ENCODE data around the gene SEPTIN1.

Gene SEPTIN1

DNA sequence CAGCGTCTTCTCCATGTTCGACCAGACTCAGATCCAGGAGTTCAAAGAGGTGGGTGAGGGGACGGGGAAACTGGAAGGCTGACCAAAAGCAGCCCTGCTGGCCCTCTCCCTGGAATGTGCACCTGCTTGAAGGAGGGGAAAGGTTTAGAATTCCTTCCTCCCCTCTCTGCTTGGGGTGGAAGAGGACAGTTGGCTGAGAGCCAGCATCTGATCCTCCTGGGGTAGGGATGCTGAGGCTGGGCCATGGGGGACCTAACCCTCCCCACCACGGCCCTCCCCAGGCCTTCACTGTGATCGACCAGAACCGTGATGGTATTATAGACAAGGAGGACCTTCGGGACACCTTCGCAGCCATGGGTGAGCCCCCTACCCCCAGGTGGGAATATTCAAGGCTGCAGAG lies 6.5 kb downstream of the SEPTIN1 start:
- DNase-seq: no peak

DNA sequence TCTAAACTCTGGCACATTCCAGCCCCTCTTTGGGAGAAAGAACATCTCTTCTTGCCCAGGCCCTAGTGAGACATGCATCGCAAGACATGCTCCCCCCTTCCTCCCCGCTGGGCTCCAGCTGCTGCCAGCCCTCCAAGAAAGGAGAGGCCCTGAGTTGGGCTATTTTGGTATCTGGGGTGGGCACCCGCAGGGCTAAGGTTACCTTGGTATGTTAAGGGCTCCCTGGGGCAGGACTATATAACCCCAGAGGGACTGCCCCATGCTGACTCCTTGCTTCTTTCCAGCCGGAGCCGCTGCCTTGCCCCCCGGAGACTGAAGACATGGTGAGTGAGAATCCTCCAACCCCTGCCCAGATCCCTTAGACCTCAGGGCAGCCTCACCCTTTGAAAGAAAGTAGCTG lies 7.8 kb downstream of the SEPTIN1 start, which contains the start of gene MYL11:
Gene MYL11, plus strand, starts transcription at position 265 of the 400 bp plus-strand sequence. Its CDS starts 56 bp downstream, at position 321.
- no peak for DNase-seq

DNA sequence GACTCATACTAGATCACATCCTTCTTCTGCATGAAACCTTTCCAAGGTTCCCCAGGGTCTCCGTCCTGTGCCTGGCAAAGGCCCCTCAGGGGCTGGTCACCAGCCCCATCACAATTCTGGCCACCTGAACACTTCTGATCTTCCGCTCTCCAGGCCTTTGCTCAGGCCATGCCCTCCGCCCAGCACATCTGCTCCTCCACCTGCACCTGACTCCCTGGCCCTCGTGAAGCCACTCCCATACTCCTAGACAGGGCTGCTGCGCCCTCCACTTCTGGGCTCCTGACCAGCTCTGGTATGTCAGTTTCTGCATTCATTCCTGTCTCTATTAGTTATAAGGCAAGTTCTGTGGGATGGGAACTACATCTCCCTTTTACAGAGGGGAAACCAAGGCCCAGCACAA lies 9.6 kb downstream of the SEPTIN1 start:
- no peak for DNase-seq

DNA sequence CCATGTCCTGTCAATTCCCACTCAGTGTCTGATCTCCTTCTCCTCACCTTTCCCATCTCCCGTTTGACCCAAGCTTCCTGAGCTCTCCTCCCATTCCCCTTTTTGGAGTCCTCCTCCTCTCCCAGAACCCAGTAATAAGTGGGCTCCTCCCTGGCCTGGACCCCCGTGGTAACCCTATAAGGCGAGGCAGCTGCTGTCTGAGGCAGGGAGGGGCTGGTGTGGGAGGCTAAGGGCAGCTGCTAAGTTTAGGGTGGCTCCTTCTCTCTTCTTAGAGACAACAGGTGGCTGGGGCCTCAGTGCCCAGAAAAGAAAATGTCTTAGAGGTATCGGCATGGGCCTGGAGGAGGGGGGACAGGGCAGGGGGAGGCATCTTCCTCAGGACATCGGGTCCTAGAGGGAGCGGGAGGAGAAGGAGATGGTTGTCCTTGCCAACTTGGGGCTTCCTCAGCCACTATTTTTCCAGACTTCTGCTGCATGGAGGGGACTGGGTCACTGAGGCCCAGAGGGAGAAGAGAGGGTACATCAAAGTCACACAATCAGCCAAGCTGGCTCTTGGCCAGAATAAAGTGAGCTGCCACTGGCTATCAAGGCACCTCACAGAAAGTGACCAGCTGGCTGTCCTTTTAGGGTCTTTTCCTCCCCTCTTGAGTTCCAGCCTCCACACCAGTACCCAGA lies 10.2 kb downstream of the SEPTIN1 start:
- DNase-seq: peak; percentile 64

DNA sequence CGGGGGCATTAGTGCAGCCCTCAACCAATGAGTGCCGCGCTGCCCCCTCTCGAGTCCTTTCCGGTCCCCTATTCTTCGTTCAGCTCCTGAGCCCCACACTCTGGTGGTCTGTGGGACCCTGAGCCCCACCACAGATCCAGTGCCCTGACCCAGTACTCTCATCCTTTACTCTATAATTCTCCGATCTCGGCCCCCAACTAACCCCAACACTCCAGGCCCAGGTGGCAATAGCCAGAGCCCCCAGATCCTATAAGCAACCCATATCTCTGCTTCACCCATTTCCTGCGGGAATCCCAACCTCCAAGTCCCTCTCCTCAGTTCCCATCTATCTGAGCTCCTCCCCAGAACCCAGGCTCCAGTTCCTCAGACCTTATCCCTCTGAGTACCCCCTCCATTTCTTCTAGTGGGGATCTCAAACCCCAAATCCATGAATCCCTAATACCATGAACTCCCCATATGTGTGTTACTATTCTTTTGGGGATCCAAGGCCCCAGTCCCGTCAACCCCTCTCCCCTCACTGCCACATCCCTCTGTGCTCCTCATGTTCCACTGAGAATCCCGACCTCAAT lies 11.0 kb downstream of the SEPTIN1 start:
- no peak for DNase-seq

DNA sequence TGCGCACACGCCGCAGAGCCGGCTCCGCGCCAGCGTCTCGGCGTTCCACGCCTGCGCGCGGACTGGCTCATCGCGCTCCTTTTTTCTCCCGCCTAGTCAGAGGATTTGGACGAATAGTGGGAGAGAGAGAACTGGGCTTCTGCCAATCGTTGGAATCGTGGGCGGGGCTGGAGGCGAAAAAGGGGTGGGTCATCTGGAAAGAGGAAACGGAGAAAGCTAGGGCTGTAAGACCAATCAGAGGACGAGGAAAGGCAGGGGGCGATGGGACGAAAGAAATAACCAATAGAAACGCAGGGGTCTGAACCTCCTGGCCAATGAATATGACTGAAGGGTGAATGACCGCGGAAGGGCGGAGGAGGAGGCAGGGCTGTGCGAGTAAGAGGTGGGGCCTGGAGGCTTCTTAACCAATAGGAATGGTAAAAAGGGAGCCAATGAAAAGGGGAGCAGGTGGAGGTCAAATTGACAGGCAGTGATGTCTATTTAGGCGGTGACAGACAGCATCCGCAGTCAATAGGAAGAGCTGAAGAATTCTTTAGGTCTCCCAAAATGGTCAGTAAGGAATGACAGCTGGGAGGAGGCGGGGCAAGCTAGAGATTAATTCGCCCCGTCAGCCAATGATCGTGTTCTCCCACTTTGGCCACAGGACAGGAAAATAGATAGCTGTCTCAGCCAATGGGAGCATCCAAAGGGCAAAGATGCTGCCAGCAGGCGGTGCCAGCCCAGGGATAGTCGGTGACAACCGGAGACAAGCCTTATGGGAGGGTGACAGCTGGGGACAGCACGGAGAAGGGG lies 11.7 kb downstream of the SEPTIN1 start, which contains the start of gene TBC1D10B:
Gene TBC1D10B, minus strand, starts transcription at position 39 of the 792 bp plus-strand sequence. CDS start 311 bp downstream, outside the sequence.
- DNase-seq: peak; percentile 100

DNA sequence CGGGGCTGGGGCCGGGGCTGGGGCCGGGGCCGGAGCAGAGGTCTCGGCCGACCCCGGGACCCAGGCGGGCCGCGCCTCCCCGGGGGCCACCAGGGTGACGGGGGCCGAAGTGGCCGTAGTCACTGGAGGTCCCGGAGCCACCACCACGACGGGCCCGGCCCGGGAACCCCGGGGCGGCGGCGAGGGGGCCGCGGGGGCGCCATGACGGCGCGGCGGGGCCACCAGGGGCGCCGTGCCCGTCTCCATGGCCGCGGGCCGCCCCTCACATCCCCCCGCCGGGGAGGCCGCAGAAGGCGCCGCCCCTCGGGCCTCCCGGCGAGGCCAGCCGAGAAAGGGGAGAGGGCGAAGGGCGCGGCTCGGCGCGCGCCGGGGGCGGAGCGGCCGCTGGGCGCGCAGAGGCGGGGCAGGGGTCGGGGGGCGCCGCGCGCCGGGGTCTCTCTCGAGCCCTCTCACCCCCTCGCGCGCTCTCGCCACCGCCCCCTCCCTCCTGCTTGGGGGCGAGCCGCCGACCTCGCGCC lies 12.4 kb downstream of the SEPTIN1 start:
- no peak for DNase-seq

DNA sequence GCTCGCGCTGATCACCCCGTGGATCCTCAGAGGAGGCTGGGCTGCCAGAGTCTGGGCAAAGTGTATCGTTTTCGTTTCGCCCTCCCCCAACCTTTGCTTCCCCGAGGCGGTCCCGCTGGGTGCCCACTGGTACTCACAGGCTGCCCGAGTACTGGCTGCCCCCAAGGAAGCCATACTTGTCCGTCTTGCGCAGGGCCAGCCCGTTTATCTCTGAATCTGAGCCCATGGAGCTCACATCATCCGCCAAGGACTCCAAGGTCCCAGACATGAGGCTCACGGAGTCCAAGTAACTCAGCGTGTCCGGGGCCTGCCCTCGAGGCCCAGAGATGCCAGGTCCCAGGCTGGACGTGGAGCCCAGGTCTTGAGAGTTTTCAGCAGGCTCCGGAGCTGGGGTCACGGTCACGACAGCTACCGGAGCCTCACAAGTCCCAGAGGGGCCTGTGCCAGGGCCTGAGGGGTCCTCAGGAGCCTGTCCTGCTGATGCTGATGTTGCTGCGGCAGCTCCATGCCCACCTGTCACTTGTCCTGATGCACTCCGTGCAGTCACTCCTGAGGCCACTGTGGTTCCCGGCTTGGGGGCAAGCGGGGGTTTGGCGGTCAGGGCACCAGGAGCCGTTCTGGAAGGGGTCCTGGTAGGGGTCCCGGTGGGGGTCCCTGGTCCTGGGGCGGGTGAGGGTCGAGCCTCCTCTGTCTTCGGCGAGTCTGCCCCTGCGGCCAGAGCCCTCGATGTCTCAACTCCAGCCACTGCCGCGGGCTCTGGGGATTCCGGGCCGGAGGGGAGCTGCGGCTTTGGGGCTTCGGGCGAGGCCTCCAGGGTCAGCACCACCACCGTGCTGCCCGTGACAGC lies 13.0 kb downstream of the SEPTIN1 start:
- DNase-seq: no peak

DNA sequence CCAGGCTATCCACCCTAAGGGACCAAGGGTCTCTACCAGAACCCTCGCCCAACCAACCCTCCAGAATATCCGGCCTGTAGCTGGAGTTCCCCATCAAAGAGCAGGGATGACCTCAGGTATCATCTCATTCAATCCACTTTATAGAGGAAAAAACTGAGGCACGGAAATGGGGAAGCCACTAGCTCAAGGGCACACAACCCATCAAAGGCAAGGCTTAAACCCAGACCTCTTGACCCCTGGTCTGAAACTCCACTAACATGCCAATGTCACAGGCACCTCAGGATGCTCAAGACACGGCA lies 13.6 kb downstream of the SEPTIN1 start:
- no peak for DNase-seq

DNA sequence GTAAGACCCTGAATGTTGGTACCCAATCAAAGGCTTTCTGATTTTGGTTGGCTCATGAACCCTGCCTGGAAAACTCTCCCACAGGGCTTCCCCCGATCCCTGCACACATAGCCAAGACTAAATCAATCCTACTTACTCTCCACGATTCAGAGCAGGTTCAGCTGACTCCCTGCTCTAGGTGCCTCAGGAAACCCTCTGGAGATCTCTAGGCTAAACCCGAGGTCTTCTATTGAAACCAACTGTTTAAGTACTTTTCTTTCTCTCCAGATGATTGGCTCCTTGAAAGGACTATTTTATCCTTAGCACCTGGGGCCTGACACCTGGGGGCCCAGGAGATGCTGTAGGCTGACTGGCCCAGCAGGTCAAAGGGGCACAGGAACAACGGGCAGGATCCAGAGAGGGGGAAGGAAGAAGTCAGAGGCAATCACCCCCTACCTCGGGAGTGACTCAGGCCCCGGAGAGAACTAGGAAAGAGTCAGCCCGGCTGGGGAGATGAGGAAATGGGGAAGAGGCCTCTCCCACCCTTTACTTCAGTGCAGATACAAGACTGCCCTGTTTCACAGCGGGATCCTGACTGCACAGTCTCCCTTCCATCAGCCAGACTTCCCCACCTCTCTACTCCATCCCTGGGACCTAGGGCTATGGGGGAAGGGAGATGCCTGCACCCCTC lies 14.1 kb downstream of the SEPTIN1 start:
- no peak for DNase-seq

DNA sequence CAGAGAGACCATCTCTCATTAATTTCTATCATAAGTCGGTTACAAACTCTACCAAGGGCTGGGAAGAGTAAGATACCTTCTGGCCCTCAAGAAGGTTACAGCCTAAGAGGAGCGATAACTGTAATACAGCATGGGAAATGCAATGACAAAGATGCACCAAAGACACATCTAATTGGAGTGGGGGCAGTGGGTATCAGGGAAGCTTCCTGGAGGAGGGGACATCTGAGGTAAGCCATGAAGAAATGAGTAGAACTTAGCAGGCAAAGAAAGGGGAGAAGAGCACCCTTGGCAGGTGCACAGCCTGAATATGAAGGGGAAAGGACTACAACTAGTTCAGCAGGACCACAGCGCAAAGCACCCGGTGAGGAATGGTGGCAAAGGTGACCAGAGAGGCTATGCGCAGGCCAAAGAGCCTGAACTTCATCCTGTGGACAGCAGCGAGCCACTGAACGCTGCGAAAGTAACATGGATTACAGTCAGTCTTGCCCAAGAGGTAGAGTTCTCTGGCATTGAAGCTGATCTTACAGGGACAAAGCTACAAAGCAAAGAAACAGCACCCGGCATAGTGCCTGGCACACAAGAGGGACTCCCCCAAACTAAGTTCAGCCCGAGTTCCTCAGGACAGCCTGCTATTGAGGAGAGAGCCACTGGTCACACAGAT lies 14.9 kb downstream of the SEPTIN1 start:
- DNase-seq: no peak

DNA sequence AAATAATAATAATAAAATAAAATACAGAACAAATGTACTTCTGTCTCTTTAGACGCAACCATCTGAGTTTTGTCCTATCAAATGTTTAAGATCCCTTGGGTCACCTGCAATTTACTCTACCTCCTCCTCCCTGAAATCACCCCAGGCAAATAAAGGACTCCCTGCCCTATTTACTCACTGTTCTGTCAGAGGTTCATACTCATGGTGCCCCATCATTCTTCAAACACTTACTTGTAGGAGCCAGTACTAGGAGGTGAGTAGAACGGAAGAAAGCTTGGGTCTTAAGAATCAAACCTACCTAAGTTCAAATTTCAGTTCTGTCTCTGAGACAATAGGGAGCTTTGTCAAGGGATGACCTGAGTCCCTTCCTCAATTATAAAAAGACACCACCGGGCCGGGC lies 15.8 kb downstream of the SEPTIN1 start:
- DNase-seq: no peak

DNA sequence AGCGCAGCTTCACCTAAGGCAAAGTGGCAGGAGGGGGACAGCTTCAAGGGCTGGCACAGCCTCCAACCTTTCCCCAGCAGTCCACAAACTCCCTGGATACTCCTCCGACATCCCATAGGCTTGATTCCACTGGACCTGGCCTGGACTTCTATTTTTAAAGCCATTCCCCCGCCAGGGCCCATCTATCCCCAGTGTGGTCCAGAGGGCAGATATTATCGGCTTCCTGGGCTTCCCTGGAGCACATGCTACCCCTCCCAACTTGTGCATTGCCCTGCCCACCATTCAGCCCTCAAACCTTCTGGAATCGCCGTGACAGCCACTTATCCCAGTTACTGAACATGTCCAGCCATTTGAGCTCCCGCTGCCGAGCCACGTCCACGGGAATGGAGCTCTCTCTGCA lies 17.2 kb downstream of the SEPTIN1 start:
- DNase-seq: no peak

DNA sequence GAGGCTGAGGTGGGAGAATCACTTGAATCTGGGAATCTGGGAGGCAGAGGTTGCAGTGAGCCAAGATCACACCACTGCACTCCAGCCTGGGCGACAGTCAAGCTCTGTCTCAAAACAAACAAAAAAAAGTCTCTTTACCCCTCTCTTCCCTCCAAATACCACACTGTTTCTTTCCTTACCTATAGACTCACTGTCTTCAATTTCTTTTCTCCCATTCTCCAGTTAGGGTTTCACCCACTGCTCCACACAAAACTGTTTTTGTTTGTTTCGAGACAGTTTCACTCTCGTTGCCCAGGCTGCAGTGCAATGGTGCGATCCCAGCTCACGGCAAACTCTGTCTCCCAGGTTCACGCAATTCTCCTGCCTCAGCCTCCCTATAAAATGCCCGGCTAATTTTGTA lies 21.2 kb downstream of the SEPTIN1 start:
- no peak for DNase-seq

DNA sequence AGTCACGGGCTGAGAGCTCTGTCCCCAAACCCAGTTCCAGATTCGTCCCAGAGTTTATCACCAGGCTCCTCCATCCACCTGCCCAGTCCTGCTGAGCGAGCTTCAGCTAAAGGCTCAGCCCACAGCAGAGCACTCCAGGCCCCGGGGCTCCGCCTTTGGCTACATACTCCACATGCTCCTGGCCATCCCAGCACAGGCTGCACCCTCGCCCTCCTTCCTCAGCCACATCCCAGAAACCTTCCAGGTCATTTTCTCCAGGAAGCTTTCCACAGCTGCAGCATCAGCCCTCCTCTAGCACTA lies 22.5 kb downstream of the SEPTIN1 start:
- peak; percentile 13 for DNase-seq

DNA sequence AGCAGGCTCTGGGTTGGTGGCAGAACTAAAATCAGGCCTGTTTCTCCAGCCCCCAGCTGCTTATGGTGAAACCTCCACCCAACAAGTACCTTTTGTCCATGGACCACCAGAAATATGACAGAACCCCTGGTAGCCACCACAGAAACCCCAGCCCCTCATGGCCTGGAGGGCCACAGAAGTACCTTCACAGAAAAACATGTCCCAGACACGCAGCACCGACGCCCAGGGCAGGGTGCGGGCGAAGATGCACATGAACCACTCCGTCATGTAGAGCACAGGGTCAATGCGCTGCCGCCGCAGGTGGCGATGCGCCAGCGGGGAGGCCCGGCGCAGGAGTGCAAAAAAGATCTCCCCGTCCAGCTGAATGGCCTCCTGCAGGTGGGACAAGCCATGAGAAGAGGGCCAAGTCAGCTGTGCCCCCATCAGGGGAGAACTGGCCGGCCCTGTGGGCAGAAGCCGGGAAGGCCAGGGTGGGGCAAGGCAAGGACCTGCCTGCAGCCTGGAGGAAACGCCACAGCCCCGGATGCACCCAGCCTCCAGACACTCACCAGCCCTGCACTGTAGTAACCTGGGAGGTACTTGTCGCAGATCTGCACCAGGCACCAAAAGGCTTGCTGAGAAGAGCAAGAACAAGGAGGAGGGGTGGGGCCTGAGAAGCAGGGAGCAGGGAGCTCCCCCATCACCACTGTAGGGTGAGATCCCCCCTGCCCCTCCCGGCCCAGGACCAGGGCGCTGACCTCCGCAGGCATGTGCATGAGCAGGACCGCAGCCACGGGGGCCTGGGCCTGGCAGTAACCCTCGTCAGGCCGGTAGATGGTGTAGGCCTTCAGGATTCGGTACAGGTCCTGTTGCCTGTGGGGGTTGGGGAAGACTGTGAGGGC lies 23.1 kb downstream of the SEPTIN1 start:
- peak; percentile 33 for DNase-seq

DNA sequence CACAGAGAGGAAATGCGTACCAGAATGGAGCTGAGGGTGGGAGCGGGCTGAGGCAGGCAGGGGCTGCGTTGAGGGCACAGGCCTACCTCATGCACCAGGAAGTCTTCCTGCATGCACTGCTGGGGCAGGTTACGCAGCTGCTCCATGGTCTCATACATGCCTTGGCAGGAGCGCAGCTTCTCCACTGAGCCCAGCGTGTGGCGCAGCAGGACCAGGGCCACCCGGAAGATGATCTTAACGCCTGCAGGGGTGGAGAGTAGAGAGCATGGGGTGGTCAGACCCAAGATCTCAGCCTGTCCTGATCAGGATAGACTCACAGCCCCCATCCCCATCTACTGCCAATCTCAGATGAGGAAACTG lies 23.8 kb downstream of the SEPTIN1 start:
- peak; percentile 22 for DNase-seq

DNA sequence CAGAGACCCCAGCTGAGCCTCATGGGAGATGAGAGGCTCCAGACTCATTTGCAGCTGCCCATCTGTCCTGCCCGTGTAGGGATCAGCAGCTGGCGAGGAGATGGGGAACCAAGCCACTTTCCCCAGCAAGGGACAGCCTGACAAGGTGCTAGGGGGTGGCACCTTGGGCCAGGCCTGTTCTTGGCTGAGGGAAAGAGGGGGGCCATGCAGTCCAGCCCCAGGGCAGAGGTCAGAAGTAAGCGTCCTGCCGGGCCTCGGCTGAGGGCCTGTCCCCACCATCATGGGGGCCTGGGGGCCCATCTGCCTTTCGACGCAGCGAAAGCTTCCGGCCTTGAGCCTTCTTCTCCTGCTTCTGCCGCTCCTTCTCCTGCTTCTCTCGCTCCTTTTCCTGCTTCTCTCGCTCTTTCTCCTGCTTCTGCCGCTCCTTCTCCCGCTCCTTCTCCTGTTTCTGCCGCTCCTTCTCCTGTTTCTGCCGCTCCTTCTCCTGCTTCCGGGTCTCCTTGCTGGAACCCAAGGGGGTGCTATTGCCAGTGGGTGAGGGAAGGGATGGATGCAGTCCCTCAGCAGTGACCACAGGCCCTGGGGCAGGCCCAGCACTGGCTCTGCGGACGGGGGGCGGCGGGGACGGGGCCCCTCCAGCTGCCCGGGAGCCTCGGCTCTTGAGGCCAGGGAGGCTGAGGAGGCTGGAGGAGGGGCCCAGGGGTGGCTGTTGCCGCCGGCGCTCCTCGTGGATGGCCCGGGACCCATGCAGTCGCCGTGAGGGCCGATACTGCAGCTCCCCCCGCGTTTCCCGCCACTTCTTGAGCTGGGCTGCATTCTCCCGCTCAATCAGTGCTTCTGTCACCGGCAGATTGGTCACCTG lies 24.4 kb downstream of the SEPTIN1 start:
- peak; percentile 17 for DNase-seq

DNA sequence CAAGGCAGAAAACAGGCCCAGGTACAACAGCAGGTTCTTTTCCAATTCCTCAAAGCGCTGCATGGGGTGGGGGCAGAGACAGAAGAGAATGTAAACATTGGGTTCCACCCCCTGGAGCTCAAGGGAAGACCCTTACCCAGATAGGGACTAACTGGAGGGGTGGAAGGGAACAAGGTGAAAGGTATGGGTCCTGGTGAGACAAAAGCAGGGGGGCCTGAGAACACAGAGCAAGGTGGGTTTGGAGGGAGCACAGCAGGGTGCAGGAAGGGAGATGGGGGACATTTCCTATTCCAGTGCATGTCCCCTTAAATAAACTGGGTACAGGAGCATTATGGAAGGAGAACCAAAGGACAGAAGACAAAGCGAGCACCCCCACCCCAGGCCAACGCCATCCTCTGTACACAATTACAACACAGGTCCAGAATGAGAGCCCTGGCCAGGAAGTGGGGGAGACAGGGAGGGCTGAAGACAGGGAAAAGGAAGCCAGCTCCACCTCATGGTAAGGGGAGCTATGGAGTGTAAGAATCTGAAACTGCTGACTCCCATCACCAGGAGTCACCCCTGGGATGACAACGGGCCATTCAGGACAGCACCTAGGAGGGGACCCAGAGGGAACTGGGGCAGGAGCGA lies 25.2 kb downstream of the SEPTIN1 start:
- DNase-seq: peak; percentile 25

Measured in left hindlimb (tissue), 1 donor.